ENCODE data around the gene MPL.

DNA sequence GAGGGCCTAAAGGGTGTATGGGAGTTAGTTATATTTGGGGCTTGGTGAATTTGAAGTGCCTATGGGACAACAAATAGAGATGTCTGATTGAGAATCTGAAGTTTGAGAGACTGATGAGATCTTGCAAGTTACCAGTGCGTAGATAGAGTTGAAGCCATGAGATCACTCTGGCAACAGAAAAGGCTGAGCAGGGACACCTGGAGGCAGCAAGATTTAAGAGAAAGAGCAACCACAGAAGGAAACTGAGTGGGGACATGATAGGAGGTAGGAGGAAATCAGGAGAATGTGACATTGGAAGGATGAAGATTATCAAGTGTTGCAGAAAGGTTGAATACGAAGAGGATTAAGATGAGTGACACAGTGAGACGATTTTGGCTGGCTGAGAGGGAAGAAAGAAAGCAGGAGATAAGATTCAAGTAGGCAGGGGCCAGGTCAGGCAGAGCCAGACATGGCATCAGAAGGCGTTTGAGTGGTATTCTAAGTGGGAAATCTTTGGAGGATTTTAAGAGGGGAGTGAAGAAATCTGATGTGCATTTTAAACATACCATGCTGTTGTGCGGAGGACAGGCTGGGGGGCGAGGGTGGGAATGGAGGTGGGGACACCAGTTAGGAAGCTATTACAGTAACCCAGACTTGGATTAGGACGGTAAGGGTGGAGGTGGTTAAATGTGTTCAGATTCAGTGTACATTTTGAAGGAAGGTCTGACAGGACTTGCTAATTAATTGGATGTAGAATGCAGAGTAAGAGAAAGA lies 3.0 kb upstream of the MPL start:
- TF ChIP-seq REST (IDR thresholded peaks at IDR 0.05; ENCODE audit: insufficient replicate concordance, low read depth) = no peak
- no peak for TF ChIP-seq POLR2AphosphoS5 (IDR thresholded peaks at IDR 0.05; ENCODE audit: low read depth)
- no peak for TF ChIP-seq CTCF (IDR thresholded peaks at IDR 0.05; ENCODE audit: insufficient read depth, low read length)

All from HL-60 (cell line).